Stomach smooth muscle (tissue), 2 donors: ENCODE measurements around the gene OSTC.

Source experiments
- H3K27ac ChIP-seq: one replicate; pipeline ENCODE4 v1.7.0; 2013; ENCODE audit warnings: mild to moderate bottlenecking, low read length, inconsistent platforms
- H3K27me3 ChIP-seq, 2 donors: one replicate each; pipeline ENCODE4 v1.7.0; 2013; ENCODE audit warnings: low read length in 2 of 2; ENCODE audit not compliant: insufficient read depth in 2 of 2, control insufficient read depth in 1 of 2
- H3K36me3 ChIP-seq, 2 donors: one replicate each; pipeline ENCODE4 v1.7.0; 2013; ENCODE audit warnings: low read length in 2 of 2; ENCODE audit not compliant: control insufficient read depth in 2 of 2, insufficient read depth in 2 of 2
- H3K4me1 ChIP-seq: one replicate; pipeline ENCODE4 v1.7.0; 2013; ENCODE audit warnings: low read length; ENCODE audit not compliant: control insufficient read depth, insufficient read depth
- H3K4me3 ChIP-seq, 2 donors: one replicate each; pipeline ENCODE4 v1.7.0; 2013; ENCODE audit warnings: low read length in 2 of 2
- H3K9ac ChIP-seq, 2 donors: one replicate each; pipeline ENCODE4 v1.7.0; 2013; ENCODE audit warnings: low read length in 2 of 2, mild to moderate bottlenecking in 1 of 2
- H3K9me3 ChIP-seq, 2 donors: one replicate each; pipeline ENCODE4 v1.7.0; 2013; ENCODE audit warnings: low read length in 2 of 2; ENCODE audit not compliant: control insufficient read depth in 2 of 2
- donor health status: healthy.
- donor health status: Pancreatic carcinoma.

Gene OSTC

DNA sequence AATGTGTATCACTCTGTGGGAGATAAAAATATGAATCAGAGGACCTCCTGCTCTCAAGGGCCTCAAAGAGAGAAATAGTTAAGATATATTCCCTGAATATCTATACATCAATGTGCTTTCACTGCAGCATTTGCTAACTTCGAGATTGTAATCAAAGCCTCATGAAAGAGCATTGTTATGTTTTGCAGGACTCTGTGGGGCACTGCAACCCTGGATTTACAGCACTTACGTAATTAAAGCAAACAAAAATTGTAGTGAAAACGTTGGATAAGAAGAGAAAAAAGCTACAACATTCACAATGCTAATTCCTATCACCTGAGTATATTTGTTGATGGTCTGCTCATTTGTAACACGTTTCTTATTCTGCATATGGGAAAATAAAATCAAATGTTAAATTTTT lies 64.5 kb downstream of the OSTC start:
- Histone ChIP-seq H3K27ac (no peak overlapping the region), H3K9me3 (no peaks in the 10 kb centered on the region), H3K4me1 (no peaks in the 10 kb centered on the region), H3K27me3 (no peaks in the 10 kb centered on the region), H3K36me3 (no peaks in the 10 kb centered on the region), H3K4me3 (no peak overlapping the region), H3K9ac (no peak overlapping the region)

DNA sequence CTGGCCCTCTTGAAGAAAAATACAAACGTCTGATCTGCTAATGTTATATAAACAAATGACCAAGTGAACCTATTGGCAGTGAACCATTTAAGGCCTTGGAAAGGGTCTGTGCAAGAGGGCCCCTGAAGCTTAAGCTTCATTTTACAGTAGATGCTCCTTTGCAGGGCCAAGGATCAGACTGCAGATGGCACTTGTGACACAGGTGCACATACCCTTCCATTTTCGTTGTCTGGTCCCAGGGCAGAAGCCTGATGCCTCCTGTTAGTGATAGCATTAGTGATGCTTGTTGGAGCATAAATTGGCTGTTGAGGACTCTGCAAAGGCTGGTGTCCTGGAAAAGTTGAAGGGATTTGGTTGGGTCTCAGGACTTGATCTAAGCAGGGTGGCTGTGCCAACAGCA lies 65.9 kb downstream of the OSTC start:
- Histone ChIP-seq H3K27ac (no peak overlapping the region), H3K9me3 (no peaks in the 10 kb centered on the region), H3K4me1 (no peaks in the 10 kb centered on the region), H3K9ac (no peak overlapping the region), H3K4me3 (no peak overlapping the region), H3K36me3 (no peaks in the 10 kb centered on the region), H3K27me3 (no peaks in the 10 kb centered on the region)

DNA sequence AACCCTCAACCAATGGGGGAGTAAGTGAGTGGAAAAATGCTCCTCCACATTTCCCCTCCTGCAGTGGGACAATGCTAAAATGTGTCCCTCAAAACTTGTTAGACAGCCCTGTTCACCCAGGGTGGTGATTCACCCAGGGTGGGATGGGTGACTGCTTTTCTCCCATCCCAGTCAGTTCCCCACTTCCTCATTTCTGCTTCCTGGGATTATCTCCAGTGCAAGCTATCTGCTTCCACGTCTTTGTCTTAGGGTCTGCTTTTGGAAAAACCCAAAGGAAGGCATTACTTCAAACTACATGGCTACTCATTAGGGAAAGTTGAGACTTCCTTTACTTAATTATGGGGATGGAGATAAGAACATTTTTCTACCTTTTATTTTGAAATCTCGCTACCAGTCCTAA lies 67.0 kb downstream of the OSTC start:
- no peak overlapping the region for H3K9ac ChIP-seq
- no peak overlapping the region for H3K27ac ChIP-seq
- no peaks in the 10 kb centered on the region for H3K9me3 ChIP-seq
- H3K4me3 ChIP-seq: no peak overlapping the region
- H3K36me3 ChIP-seq: no peaks in the 10 kb centered on the region
- no peaks in the 10 kb centered on the region for H3K4me1 ChIP-seq
- H3K27me3 ChIP-seq: no peaks in the 10 kb centered on the region
